DND-41 (cell line): ENCODE results near the gene CLMN.

Experiments
- CTCF ChIP-seq: IDR thresholded peaks from 2 replicates; pipeline ENCODE4 v1.5.1; 2012; ENCODE audit warnings: borderline replicate concordance, low read length, moderate library complexity, mild to moderate bottlenecking; ENCODE audit not compliant: poor library complexity, severe bottlenecking; ENCODE audit errors: extremely low read depth
- EZH2 ChIP-seq: IDR thresholded peaks from 3 replicates; pipeline ENCODE4 v1.6.1; 2012; ENCODE audit warnings: borderline replicate concordance, low read depth, mild to moderate bottlenecking, moderate library complexity, low read length, inconsistent platforms; ENCODE audit not compliant: severe bottlenecking

- TF ChIP-seq EZH2, result no peak
- no peak for TF ChIP-seq CTCF
Observed at GRCh38 chr14:95136631-95137030, 183.1 kb downstream of the CLMN start.
